ENCODE data around the gene PAPPA. TPM values are rescaled to one million over a fixed set of nuclear protein-coding genes. Genes with fewer than 3 reads are reported as not detected.

The PAPPA gene
- polyA plus RNA-seq, 1 of the 3 experiments (the other 2 are of a cell fraction) = 44.5 TPM

DNA sequence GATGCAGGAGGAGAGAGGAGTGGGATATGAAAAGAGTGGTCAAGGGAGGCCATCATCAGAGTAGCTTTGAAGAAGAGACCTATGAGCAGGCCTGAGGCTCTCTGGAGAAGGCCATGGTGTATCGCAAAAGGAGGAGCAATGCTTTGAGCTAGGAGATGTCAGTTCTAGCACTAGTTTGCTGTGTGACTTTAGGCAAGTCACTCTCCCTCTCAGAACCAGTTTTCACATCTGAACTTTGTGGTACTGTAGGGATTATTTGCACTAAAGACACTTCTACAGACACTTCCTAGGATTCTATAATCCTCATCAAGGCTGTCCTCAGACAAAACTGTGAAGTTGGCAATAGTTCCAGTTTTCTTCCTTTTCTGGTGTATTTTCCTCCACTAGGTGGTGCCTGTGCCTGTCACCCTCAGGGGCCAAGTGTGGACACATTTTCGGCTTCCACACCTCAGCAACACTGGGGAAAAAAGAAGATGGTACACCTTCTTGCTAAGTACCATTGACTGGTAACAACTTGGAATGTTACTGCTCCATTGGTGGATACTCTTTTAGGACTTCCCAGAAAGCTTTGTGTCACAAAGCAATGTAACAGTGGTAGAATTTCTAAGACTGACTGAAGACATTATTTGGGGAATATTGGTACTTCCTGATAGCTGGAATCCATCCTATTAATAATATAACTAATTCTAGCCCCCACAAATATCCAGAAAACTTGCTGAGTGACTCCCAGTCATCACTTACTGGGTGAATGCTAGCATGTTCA lies 9.9 kb downstream of the PAPPA start:
- peaks cover 35% of the 10 kb centered on the region for H3F3A ChIP-seq (replicated peaks; ENCODE audit: insufficient read depth)
- H3K4me1 ChIP-seq (ENCODE audit: control insufficient read depth in 1 of 2, insufficient read depth in 2 of 2, low read depth in 1 of 2, low read length in 1 of 2) = peaks cover 0 to 38% of the 10 kb centered on the region in 2 experiments; a peak in 1 of 4 replicates
- no peak for DNase-seq
- CTCF ChIA-PET = interaction anchor here (0.7 to 2.7 kb wide), 3 partner anchors 8 to 573 kb away, joined by 3 to 11 read pairs (median 4); partner anchors contain the start of gene PAPPA
- no peaks in the 10 kb centered on the region for H3K9me2 ChIP-seq
- WGBS (ENCODE audit: low lambda C conversion rate) = 89% methylated on average over 2 of the region's 2 CpGs
- peaks cover 99% of the 10 kb centered on the region for H3K79me2 ChIP-seq (ENCODE audit: insufficient read depth)
- peaks cover 6 to 81% of the 10 kb centered on the region in 2 experiments for H3K36me3 ChIP-seq (replicated peaks in 1 of 2; ENCODE audit: control insufficient read depth in 1 of 2, insufficient read depth in 2 of 2, low read length in 1 of 2)
- peak overlapping the region in 1 of 2 experiments; percentile 16; a peak in 1 of 4 replicates for H3K27ac ChIP-seq (ENCODE audit: low read depth in 2 of 2, low read length in 1 of 2)
- no peak overlapping the region for H3K9ac ChIP-seq
- H3K4me2 ChIP-seq = no peak overlapping the region
- POLR2A ChIA-PET = no interaction called here
- H3K9me3 ChIP-seq = no peaks in the 10 kb centered on the region
- H4K20me1 ChIP-seq (ENCODE audit: insufficient read depth) = peaks cover 95% of the 10 kb centered on the region
- H2AFZ ChIP-seq (ENCODE audit: low read depth) = no peak overlapping the region
- no peaks in the 10 kb centered on the region for H3K27me3 ChIP-seq (ENCODE audit: insufficient read depth)
- TF ChIP-seq RCOR1 (IDR thresholded peaks at IDR 0.05; ENCODE audit: low read length) (no peak), RXRA (IDR thresholded peaks at IDR 0.05; ENCODE audit: borderline replicate concordance, low read depth) (no peak), GATA2 (CRISPR knock-in tag; IDR thresholded peaks at IDR 0.05) (no peak), RAD21 (IDR thresholded peaks at IDR 0.05; ENCODE audit: low read length) (peak; percentile 32; the same call in 1 of the 2 replicates), EZH2phosphoT487 (IDR thresholded peaks at IDR 0.05; ENCODE audit: borderline replicate concordance, low read depth) (no peak), POLR2AphosphoS5 (IDR thresholded peaks at IDR 0.05; ENCODE audit: low read depth, low read length) (no peak), JUND (IDR thresholded peaks at IDR 0.05) (no peak), RFX5 (IDR thresholded peaks at IDR 0.05; ENCODE audit: low read length) (no peak), MXI1 (IDR thresholded peaks at IDR 0.05; ENCODE audit: low read depth, low read length) (no peak)
- TF ChIP-seq, protein P1, sequence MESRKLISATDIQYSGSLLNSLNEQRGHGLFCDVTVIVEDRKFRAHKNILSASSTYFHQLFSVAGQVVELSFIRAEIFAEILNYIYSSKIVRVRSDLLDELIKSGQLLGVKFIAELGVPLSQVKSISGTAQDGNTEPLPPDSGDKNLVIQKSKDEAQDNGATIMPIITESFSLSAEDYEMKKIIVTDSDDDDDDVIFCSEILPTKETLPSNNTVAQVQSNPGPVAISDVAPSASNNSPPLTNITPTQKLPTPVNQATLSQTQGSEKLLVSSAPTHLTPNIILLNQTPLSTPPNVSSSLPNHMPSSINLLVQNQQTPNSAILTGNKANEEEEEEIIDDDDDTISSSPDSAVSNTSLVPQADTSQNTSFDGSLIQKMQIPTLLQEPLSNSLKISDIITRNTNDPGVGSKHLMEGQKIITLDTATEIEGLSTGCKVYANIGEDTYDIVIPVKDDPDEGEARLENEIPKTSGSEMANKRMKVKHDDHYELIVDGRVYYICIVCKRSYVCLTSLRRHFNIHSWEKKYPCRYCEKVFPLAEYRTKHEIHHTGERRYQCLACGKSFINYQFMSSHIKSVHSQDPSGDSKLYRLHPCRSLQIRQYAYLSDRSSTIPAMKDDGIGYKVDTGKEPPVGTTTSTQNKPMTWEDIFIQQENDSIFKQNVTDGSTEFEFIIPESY (IDR thresholded peaks at IDR 0.05; ENCODE audit: borderline replicate concordance, low read depth) = no peak
- TF ChIP-seq, protein P2, sequence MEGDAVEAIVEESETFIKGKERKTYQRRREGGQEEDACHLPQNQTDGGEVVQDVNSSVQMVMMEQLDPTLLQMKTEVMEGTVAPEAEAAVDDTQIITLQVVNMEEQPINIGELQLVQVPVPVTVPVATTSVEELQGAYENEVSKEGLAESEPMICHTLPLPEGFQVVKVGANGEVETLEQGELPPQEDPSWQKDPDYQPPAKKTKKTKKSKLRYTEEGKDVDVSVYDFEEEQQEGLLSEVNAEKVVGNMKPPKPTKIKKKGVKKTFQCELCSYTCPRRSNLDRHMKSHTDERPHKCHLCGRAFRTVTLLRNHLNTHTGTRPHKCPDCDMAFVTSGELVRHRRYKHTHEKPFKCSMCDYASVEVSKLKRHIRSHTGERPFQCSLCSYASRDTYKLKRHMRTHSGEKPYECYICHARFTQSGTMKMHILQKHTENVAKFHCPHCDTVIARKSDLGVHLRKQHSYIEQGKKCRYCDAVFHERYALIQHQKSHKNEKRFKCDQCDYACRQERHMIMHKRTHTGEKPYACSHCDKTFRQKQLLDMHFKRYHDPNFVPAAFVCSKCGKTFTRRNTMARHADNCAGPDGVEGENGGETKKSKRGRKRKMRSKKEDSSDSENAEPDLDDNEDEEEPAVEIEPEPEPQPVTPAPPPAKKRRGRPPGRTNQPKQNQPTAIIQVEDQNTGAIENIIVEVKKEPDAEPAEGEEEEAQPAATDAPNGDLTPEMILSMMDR (IDR thresholded peaks at IDR 0.05) = peak; percentile 55
- H3K4me3 ChIP-seq (ENCODE audit: low read depth in 2 of 2, low read length in 1 of 2) = no peak overlapping the region

DNA sequence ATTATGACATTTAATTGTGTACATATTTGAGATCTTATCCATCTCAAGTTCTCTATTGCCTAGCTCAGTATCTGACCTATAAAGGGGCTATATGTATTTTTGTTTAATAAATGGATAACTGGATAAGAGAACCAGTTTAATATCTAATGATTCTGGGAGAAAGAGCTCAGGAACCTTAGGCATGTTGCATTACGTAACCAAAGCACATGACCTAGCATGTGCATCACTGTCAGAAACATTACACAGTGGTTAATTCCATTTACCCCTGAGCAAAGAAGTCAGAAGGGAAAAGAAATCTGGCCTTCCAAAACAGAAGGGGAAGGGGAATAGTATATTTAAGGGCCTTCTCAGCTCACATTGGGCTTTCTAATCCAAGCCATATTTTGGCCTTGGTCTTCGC lies 12.3 kb downstream of the PAPPA start:
- Histone ChIP-seq H3K27ac (ENCODE audit: low read depth in 2 of 2, low read length in 1 of 2) (peak overlapping the region in 1 of 2 experiments; percentile 32; a peak in 1 of 4 replicates), H3K9me2 (no peaks in the 10 kb centered on the region), H3K4me1 (ENCODE audit: control insufficient read depth in 1 of 2, insufficient read depth in 2 of 2, low read depth in 1 of 2, low read length in 1 of 2) (peaks cover 0 to 27% of the 10 kb centered on the region in 2 experiments; a peak in 1 of 4 replicates), H3K27me3 (ENCODE audit: insufficient read depth) (no peaks in the 10 kb centered on the region), H3K36me3 (replicated peaks in 1 of 2; ENCODE audit: control insufficient read depth in 1 of 2, insufficient read depth in 2 of 2, low read length in 1 of 2) (peaks cover 2 to 65% of the 10 kb centered on the region in 2 experiments), H3K79me2 (ENCODE audit: insufficient read depth) (peaks cover 99% of the 10 kb centered on the region), H3K4me2 (no peak overlapping the region), H3K9me3 (no peaks in the 10 kb centered on the region), H3F3A (replicated peaks; ENCODE audit: insufficient read depth) (peaks cover 34% of the 10 kb centered on the region), H3K4me3 (ENCODE audit: low read depth in 2 of 2, low read length in 1 of 2) (no peak overlapping the region), H4K20me1 (ENCODE audit: insufficient read depth) (peaks cover 95% of the 10 kb centered on the region), H3K9ac (no peak overlapping the region), H2AFZ (ENCODE audit: low read depth) (no peak overlapping the region)
- no peak for DNase-seq
- 100% methylated on average over 2 of the region's 2 CpGs for WGBS (ENCODE audit: low lambda C conversion rate)
- ChIA-PET CTCF (interaction anchor here (0.8 to 2.7 kb wide), 5 partner anchors 8 to 406 kb away, joined by 3 to 11 read pairs (median 3); partner anchors contain the start of gene PAPPA), POLR2A (no interaction called here)
- TF ChIP-seq FOXM1 (IDR thresholded peaks at IDR 0.05; ENCODE audit: low read depth) (no peak), CHD2 (IDR thresholded peaks at IDR 0.05; ENCODE audit: low read length, partially characterized antibody) (no peak), RAD21 (IDR thresholded peaks at IDR 0.05; ENCODE audit: low read length) (no peak), FOXJ3 (CRISPR knock-in tag; IDR thresholded peaks at IDR 0.05) (no peak), TAF1 (IDR thresholded peaks at IDR 0.05; ENCODE audit: borderline replicate concordance, low read depth, low read length) (no peak), FOSL2 (IDR thresholded peaks at IDR 0.05; ENCODE audit: borderline replicate concordance, low read depth) (no peak)
- TF ChIP-seq, protein P3, sequence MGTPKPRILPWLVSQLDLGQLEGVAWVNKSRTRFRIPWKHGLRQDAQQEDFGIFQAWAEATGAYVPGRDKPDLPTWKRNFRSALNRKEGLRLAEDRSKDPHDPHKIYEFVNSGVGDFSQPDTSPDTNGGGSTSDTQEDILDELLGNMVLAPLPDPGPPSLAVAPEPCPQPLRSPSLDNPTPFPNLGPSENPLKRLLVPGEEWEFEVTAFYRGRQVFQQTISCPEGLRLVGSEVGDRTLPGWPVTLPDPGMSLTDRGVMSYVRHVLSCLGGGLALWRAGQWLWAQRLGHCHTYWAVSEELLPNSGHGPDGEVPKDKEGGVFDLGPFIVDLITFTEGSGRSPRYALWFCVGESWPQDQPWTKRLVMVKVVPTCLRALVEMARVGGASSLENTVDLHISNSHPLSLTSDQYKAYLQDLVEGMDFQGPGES (IDR thresholded peaks at IDR 0.05; ENCODE audit: low read depth, low read length) = no peak
- TF ChIP-seq, protein P4, sequence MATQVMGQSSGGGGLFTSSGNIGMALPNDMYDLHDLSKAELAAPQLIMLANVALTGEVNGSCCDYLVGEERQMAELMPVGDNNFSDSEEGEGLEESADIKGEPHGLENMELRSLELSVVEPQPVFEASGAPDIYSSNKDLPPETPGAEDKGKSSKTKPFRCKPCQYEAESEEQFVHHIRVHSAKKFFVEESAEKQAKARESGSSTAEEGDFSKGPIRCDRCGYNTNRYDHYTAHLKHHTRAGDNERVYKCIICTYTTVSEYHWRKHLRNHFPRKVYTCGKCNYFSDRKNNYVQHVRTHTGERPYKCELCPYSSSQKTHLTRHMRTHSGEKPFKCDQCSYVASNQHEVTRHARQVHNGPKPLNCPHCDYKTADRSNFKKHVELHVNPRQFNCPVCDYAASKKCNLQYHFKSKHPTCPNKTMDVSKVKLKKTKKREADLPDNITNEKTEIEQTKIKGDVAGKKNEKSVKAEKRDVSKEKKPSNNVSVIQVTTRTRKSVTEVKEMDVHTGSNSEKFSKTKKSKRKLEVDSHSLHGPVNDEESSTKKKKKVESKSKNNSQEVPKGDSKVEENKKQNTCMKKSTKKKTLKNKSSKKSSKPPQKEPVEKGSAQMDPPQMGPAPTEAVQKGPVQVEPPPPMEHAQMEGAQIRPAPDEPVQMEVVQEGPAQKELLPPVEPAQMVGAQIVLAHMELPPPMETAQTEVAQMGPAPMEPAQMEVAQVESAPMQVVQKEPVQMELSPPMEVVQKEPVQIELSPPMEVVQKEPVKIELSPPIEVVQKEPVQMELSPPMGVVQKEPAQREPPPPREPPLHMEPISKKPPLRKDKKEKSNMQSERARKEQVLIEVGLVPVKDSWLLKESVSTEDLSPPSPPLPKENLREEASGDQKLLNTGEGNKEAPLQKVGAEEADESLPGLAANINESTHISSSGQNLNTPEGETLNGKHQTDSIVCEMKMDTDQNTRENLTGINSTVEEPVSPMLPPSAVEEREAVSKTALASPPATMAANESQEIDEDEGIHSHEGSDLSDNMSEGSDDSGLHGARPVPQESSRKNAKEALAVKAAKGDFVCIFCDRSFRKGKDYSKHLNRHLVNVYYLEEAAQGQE (IDR thresholded peaks at IDR 0.05; ENCODE audit: low read depth, low read length) = no peak
